B cell (primary cell): ENCODE results near the gene LIPA. TPM values are rescaled to one million over a fixed set of nuclear protein-coding genes. Genes with fewer than 3 reads are reported as not detected.

Source experiments
- ATAC-seq: fragments of 200-7000 bp; cut with Tn5 transposase; one replicate; pipeline ENCODE4 v1.10.0; 2021; ENCODE audit warnings: low read depth, mild to moderate bottlenecking, moderate number of reproducible peaks, moderate library complexity
- CTCF ChIA-PET: fragments of 350-600 bp; sonication (Branson Sonifier 250); formaldehyde crosslinking; loops from one replicate; lab custom pipeline; 2021; ENCODE audit warnings: antibody characterized with exemption, inconsistent platforms; lab: Charles Lee
- POLR2A ChIA-PET: fragments of 350-600 bp; sonication (Branson Sonifier 250); formaldehyde crosslinking; loops from one replicate; lab custom pipeline; 2021; ENCODE audit warnings: antibody characterized with exemption; lab: Charles Lee
- DNase-seq: peaks from one replicate; pipeline ENCODE4 v3.0.0; 2013
- H2AFZ ChIP-seq: 2 replicates; pipeline ENCODE4 v1.6.1; 2012; ENCODE audit warnings: mild to moderate bottlenecking, low read depth, low read length; ENCODE audit not compliant: insufficient read depth, poor library complexity, severe bottlenecking
- H3K27ac ChIP-seq, 2 donors: 1 replicate in 1 of 2; 2 replicates in 1 of 2; pipeline ENCODE4 v1.5.1; 2012 to 2013; ENCODE audit warnings: low read length in 2 of 2, mild to moderate bottlenecking in 2 of 2, moderate library complexity in 1 of 2
- H3K27me3 ChIP-seq, 4 experiments: fragments of 200-600 bp in 1 of 4; sonication (generic) in 1 of 4; replicated peaks in 1 of 4; 1 replicate in 2 of 4; 2 replicates in 2 of 4; pipeline versions ENCODE4 v1.6.1 to v1.7.0; 2013 to 2016; ENCODE audit warnings: low read length in 3 of 4, mild to moderate bottlenecking in 2 of 4, mixed read lengths in 1 of 4, moderate library complexity in 1 of 4; ENCODE audit not compliant: insufficient read depth in 4 of 4, control insufficient read depth in 3 of 4; ENCODE audit errors: control extremely low read depth in 1 of 4
- H3K36me3 ChIP-seq, 2 experiments: replicated peaks in 1 of 2; 1 replicate in 1 of 2; 2 replicates in 1 of 2; pipeline versions ENCODE4 v1.6.1 to v1.7.1; 2013; ENCODE audit warnings: low read length in 1 of 2; ENCODE audit not compliant: insufficient read depth in 2 of 2, control insufficient read depth in 1 of 2; ENCODE audit errors: control extremely low read depth in 1 of 2, extremely low read depth in 1 of 2
- H3K4me1 ChIP-seq, 2 donors: fragments of 200-600 bp in 1 of 2; sonication (generic) in 1 of 2; 1 replicate in 1 of 2; 2 replicates in 1 of 2; pipeline versions ENCODE4 v1.5.1 to v1.6.1; 2013 to 2017; ENCODE audit warnings: low read length in 2 of 2; ENCODE audit not compliant: control insufficient read depth in 2 of 2, insufficient read depth in 2 of 2
- H3K4me2 ChIP-seq: replicated peaks from 2 replicates; pipeline ENCODE3; 2012; ENCODE audit warnings: mild to moderate bottlenecking, low read depth, low read length; ENCODE audit not compliant: poor library complexity, severe bottlenecking
- H3K4me3 ChIP-seq, 5 experiments: fragments of 200-600 bp in 1 of 5; sonication (generic) in 1 of 5; 1 replicate in 3 of 5; 2 replicates in 2 of 5; pipeline versions ENCODE4 v1.5.1 to v1.7.0; 2011 to 2016; ENCODE audit warnings: low read length in 4 of 5, mild to moderate bottlenecking in 4 of 5, low read depth in 2 of 5, control low read depth in 1 of 5, moderate library complexity in 1 of 5; ENCODE audit not compliant: insufficient read depth in 1 of 5; ENCODE audit errors: control extremely low read depth in 1 of 5, extremely low read depth in 1 of 5
- H3K79me2 ChIP-seq: fragments of 200-600 bp; sonication (generic); one replicate; pipeline ENCODE4 v1.6.0; 2016; ENCODE audit warnings: low read length; ENCODE audit not compliant: control insufficient read depth, insufficient read depth
- H3K9ac ChIP-seq: fragments of 200-600 bp; sonication (generic); 2 replicates; pipeline ENCODE4 v1.6.1; 2017; ENCODE audit warnings: mild to moderate bottlenecking, low read length, moderate library complexity
- H3K9me3 ChIP-seq, 3 donors: one replicate each; pipeline versions ENCODE4 v1.6.1 to v1.7.1; 2013; ENCODE audit warnings: low read length in 2 of 3; ENCODE audit not compliant: control insufficient read depth in 2 of 3, insufficient read depth in 1 of 3; ENCODE audit errors: control extremely low read depth in 1 of 3
- H4K20me1 ChIP-seq: 2 replicates; pipeline ENCODE4 v1.6.0; 2012; ENCODE audit warnings: mild to moderate bottlenecking, low read length; ENCODE audit not compliant: insufficient read depth, control insufficient read depth, poor library complexity, severe bottlenecking
- H3K27ac Mint-ChIP-seq: one replicate; pipeline ENCODE4 v1.8.0; 2021; ENCODE audit warnings: mixed read lengths
- H3K27me3 Mint-ChIP-seq: one replicate; pipeline ENCODE4 v1.8.0; 2021; ENCODE audit warnings: mixed read lengths
- H3K4me1 Mint-ChIP-seq: one replicate; pipeline ENCODE4 v1.8.0; 2021; ENCODE audit warnings: mixed read lengths
- H3K4me3 Mint-ChIP-seq: one replicate; pipeline ENCODE4 v1.8.0; 2021; ENCODE audit warnings: mixed read lengths
- H3K9me3 Mint-ChIP-seq: one replicate; pipeline ENCODE4 v1.8.0; 2022; ENCODE audit warnings: mixed read lengths; ENCODE audit not compliant: insufficient read depth
- EZH2 ChIP-seq: IDR thresholded peaks from 2 replicates; pipeline ENCODE4 v1.6.1; 2012; ENCODE audit warnings: borderline replicate concordance, low read depth, mild to moderate bottlenecking, moderate library complexity, low read length; ENCODE audit not compliant: insufficient read depth, poor library complexity, severe bottlenecking
- WGBS: methylation state at CpG from one replicate; pipeline ENCODE4 v1.1.5; 2013; ENCODE audit warnings: missing lambda C conversion rate; ENCODE audit not compliant: insufficient coverage; 5-methylcytosine and 5-hydroxymethylcytosine counted together
- intact Hi-C: fragments of 100-400 bp; cut with micrococcal nuclease; formaldehyde crosslinking; loops from one replicate; pipeline ENCODE4 v1.10.0; 2022
- polyA plus RNA-seq: library from polyadenylated mRNA; depleted of rRNA; stranded (reverse); fragments of >200 nt; gene quantifications from 2 replicates; pipeline ENCODE4 v1.2.3, GENCODE V29; 2012
- total RNA-seq, 2 donors: library from RNA; stranded (reverse); fragments of 120-200 nt in 1 of 2; gene quantifications; 1 replicate in 1 of 2; 2 replicates in 1 of 2; pipeline versions ENCODE4 v1.2.3 to v1.2.4, GENCODE V29; 2013 to 2022
- TF ChIP-seq, protein P1 (sequence below): fragments of 200-600 bp; IDR thresholded peaks from one replicate; pipeline ENCODE4 v1.8.0; 2022; ENCODE audit warnings: antibody characterized with exemption, mild to moderate bottlenecking

LIPA gene
- total and polyA plus RNA-seq, 2 donors (not counting 1 experiment from before 2014, with no cell fraction given): 16.4 to 36.5 TPM

DNA sequence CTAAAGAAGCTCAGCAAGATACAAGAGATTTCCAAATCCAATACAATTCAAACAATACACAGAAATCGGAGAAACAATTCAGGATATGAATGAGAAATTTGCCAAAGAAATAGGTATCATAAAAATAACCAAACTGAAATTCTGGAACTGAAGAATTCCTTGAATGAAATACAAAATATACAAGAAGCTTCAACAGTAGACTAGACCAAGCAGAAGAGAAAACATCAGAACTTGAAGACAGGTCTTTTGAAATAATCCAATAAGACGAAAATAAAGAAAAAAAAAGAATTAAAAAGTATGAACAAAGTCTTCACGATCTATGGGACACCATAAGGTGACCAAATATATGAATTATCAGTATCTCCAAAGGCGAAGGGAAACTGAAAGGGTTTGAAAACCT lies 47.5 kb upstream of the LIPA start:
- H3K4me1 ChIP-seq: peaks cover 45 to 47% of the 10 kb centered on the region in 2 donors
- no CpG with 5 or more reads among the region's 4 CpGs for WGBS
- H3K27ac ChIP-seq: no peak overlapping the region
- ATAC-seq (no peak), DNase-seq (no peak)
- no peaks in the 10 kb centered on the region for H3K27me3 Mint-ChIP-seq
- H3K9me3 Mint-ChIP-seq: no peaks in the 10 kb centered on the region
- peaks cover 33% of the 10 kb centered on the region for H3K79me2 ChIP-seq
- no peaks in the 10 kb centered on the region for H3K27me3 ChIP-seq
- no peak overlapping the region for H3K9ac ChIP-seq
- no peak overlapping the region for H2AFZ ChIP-seq
- H3K4me3 Mint-ChIP-seq: no peak overlapping the region
- peaks cover 2 to 12% (median 3%) of the 10 kb centered on the region in 3 donors for H3K9me3 ChIP-seq
- CTCF ChIA-PET: no interaction called here
- H3K4me1 Mint-ChIP-seq: peaks cover 58% of the 10 kb centered on the region
- H4K20me1 ChIP-seq: no peaks in the 10 kb centered on the region
- H3K36me3 ChIP-seq: no peaks in the 10 kb centered on the region
- no peak overlapping the region for H3K4me2 ChIP-seq
- no peak overlapping the region for H3K27ac Mint-ChIP-seq
- intact Hi-C loops: no loop called here
- H3K4me3 ChIP-seq: no peak overlapping the region
- TF ChIP-seq, protein P1, sequence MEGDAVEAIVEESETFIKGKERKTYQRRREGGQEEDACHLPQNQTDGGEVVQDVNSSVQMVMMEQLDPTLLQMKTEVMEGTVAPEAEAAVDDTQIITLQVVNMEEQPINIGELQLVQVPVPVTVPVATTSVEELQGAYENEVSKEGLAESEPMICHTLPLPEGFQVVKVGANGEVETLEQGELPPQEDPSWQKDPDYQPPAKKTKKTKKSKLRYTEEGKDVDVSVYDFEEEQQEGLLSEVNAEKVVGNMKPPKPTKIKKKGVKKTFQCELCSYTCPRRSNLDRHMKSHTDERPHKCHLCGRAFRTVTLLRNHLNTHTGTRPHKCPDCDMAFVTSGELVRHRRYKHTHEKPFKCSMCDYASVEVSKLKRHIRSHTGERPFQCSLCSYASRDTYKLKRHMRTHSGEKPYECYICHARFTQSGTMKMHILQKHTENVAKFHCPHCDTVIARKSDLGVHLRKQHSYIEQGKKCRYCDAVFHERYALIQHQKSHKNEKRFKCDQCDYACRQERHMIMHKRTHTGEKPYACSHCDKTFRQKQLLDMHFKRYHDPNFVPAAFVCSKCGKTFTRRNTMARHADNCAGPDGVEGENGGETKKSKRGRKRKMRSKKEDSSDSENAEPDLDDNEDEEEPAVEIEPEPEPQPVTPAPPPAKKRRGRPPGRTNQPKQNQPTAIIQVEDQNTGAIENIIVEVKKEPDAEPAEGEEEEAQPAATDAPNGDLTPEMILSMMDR: no peak
- no peak for TF ChIP-seq EZH2
- POLR2A ChIA-PET: interaction anchor here (0.6 kb wide), 1 partner anchor 29 kb away, joined by 3 read pairs; the partner anchor contains the start of gene IFIT3

DNA sequence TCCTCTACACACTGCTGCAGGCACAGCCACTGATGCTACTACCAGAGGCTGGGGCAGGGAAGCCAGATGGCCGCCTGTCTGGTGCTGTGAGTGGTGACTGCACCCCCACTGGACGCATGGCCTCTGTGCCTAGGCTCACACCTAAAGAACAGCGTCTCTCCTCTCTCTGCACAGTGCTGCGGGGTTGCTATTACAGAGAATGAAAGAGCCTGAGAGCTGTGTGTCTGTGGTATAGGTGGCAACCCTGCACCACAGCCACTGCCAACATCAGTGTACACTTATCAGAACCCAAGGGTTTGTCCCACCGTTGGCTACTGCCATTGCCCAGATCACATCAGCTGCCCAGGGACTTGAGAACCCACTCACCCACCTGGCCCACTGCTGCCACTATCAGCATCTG lies 46.2 kb upstream of the LIPA start:
- Histone ChIP-seq H3K79me2 (peaks cover 21% of the 10 kb centered on the region), H3K27ac (no peak overlapping the region), H2AFZ (no peak overlapping the region), H3K9ac (no peak overlapping the region), H3K9me3 (peaks cover 2 to 12% (median 3%) of the 10 kb centered on the region in 3 donors), H3K4me3 (no peak overlapping the region), H4K20me1 (no peaks in the 10 kb centered on the region), H3K36me3 (no peaks in the 10 kb centered on the region), H3K27me3 (no peaks in the 10 kb centered on the region), H3K4me1 (peaks cover 33 to 36% of the 10 kb centered on the region in 2 donors), H3K4me2 (no peak overlapping the region)
- no peak for DNase-seq
- no peak for TF ChIP-seq EZH2
- TF ChIP-seq, protein P1: no peak
- Mint-ChIP-seq H3K4me1 (peaks cover 46% of the 10 kb centered on the region), H3K27me3 (no peaks in the 10 kb centered on the region), H3K4me3 (no peak overlapping the region), H3K9me3 (no peaks in the 10 kb centered on the region), H3K27ac (no peak overlapping the region)
- POLR2A ChIA-PET: no interaction called here
- 100% methylated on average over 2 of the region's 5 CpGs for WGBS
- ATAC-seq: no peak
- intact Hi-C loops: no loop called here
- CTCF ChIA-PET: no interaction called here
